ENCODE measurements around the gene CIBAR2.

Gene CIBAR2

DNA sequence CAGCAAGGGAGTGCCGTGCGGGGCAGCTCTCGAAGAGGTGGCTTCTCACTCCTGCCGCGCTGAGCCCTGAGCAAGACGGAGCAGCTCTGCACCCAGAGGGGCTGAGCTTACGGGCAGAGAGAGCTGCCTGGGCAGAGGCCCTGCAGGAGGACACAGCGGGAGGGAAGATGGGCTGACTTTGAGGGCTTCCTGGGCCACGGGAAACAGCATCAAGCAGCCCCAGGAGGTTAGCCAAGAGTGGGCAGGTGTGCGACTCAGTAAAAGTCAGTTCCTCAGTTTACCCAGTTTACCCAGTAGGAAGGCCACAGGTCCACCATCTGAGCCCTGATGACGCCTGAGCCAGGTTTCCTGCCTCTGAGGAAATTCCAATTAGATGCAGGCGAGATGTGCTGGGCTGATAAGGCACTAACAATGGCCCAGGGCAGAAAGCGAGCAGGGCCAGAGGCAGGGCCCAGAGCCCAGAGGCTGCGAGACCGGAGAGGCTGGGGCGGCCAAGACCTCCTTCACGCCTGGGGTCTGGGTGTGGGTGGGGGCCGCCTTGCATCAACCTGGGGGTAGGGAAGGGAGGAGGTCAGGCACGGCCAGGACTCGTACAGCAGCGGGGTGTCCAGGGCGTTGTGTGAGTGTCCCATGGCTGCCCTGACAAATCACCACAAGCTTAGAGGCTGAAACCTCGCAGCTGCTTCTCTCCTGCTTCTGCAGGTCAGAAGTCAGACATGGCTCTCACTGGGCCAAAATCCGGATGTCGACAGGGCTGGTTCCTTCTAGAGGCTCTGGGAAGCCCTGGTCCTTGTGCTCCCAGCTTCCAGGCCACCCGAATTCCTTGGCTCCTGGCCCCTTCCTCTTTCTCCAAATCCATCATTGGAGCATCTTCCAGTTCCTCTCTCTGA lies 32.0 kb upstream of the CIBAR2 start:
- no peak for DNase-seq

DNA sequence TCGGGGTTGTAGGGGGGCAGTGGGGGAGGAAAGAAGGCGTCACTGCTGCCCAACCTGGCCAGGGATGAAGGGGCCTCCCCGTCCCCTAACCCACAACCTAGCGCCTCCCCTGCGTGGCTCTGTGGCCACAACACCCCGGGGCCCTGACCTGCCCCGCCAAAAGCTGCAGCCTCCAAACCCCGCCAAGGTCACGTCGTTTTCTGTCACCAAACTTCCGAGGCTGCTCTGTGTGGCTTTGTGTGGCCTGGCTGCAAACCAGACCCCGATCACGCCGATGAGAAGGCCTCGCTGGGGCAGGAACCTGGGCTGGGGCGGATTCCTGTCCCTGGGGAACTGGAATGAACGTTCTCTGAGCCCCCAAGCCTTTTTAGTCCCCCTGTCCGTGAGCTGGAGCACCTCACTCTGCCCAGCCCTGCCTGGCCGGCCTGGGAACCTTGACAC lies 30.5 kb upstream of the CIBAR2 start:
- no peak for DNase-seq

DNA sequence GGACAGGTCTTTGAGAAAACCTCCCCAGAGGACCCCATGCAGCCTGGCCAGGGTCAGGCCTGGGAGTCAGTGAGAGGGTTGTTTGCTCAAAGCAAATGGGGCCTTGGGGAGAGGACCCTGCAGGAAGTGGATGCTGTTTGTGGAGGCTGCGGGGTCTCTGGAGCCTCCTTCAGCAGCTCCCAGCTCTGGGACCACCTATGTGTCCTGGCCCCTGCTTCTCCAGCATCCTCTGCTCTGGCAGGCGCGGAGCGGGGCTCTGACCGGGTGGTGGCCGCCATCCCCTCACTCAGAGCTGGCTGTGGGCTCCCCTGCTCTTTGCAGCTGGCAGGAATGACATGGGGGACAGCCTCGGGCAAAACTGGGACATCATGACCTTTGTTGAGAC lies 29.8 kb upstream of the CIBAR2 start:
- DNase-seq = no peak

DNA sequence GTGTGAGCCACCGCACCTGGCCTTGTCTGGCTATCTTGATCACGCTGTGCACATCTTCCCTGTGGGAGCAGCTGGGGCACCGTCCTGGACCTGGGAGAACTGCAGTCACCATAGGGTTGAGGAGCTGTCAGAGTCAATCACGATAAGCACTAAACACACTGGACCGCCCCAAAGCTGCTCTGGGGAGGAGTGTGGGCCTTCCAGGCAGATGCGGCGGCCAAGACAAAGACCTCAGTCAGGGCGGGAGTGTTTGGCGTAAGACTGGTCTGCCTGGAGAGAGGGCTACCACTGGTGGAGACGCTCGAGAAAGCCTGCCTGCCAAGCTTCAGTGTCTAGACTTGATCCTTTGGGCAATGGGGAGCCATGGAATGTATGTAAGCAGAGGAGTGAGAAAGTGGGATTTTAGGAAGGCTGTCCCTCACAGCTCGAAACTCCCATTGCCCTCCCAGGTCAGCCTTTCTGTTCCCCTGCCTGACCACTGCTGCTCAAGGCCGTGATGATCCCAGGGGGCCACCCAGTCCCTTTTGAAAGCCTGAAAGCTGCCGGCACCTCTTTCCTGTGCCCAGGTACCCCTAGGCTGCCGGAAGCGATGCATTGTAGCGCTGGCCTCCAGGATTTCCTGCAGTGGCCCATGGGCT lies 29.3 kb upstream of the CIBAR2 start:
- no peak for DNase-seq

DNA sequence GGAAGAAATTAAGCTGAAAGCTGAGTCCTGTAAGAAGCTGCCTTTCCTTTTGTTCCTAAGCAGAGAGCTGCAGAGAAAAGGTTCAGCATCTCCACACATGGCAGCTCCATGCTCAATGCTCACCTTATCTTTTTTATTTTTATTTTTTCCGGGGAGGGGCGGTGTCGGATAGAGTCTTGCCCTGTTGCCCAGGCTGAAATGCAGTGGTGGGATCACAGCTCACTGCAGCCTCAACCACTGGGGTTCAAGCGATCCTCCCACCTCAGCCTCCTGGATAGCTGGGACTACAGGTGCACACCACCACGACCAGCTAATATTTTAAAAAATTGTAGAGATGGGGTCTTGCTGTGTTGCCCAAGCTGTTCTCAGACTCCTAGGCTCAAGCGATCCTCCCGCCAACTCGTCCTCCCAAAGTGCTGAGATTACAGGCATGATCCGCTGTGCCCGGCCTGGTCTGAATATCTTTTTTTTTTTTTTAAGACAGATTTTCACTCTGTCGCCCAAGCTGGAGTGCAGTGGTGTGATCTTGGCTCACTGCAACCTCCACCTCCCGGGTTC lies 28.3 kb upstream of the CIBAR2 start:
- DNase-seq = no peak

DNA sequence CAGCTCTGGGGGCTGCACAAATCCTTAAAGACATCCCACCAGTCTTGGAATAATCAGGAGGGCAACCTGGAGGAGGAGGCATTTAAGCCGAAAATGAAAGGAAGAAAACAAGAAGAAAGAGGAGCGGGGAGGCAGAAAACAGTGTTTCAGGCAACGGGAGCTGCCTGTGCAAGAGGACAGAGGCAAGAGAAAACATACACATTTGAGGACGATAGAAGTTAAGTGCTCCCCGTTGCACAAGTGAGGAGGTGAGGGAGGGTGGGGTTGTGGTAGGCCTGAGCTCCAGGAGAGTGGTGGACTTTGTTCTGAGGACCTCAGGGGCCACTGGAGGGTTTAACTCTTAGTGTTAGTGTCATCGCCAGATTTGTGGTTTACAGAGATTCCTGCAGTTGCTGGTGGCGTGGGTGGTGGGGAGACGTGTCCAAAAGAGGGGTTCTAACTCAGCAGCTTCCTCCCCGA lies 27.6 kb upstream of the CIBAR2 start:
- DNase-seq = no peak

DNA sequence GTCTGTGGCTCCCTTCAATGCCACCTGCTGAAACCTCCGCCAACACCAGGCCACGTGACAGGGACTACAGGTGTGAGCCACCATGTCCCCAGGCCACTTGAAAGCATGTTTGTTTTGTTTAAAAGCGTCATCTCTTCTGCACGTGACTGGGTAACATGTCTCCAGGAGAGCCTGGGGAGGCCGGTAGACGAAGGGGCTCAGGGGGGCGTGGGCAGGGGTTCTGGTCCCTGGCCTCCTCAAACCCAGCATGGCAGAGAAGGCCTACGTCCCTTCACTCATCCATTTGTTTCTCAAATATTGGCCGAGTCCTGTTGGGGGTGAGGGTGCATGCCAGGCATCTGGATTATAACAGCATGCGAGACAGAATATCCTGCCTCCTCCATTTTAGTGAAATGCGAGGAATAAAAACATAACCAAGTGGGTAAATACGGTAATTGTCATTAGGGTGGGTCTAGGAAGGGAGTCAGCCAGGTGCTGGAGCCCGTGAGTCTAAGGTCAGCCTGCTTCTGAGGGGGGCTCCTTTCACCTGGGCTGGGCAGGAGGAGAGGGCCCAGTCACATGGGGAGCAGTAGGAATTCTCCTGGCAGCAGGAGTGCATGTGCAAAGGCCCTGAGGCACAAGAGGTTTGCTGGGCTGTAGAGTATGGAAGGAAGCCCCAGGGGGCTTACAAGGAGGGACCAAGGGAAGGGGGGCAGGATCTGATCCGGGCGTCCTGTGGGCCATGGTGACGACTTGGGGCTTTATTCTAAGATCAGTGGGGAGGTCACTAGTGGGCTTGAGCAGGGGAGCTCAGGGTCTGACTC lies 26.8 kb upstream of the CIBAR2 start:
- DNase-seq = no peak

DNA sequence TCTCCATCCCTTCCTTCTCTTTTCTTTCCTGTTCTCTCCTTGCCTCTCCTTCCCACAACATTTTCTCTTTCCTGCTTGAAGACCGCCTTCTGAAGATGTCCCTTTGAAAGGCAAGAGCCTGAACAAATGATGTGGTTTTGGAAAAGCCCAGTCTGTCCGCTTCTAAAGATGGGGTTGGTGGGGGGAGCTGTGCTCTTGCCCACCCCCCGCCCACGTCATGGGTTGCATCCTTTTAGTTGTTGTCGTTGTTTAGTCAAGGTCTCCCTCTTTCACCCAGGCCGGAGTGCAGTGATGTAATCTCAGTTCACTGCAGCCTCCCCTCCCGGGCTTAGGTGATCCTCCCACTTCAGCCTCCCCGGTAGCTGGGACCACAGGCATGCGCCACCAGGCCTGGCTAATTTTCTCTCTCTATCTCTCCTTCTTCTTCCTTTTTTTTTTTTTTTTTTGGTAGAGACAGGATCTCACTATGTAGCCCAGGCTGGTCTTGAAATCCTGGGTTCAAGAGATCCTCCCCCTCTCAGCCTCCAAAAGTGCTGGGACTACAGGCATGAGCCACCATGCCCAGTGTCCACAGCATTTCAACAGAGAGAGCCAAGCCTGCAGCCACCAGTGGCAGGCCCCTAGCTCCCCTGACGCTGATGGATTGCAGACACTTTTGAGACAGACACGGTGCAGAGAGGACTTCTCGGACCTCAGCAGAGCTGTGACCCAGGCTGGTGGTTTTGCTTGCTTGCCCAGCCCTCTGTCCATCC lies 26.0 kb upstream of the CIBAR2 start:
- no peak for DNase-seq

DNA sequence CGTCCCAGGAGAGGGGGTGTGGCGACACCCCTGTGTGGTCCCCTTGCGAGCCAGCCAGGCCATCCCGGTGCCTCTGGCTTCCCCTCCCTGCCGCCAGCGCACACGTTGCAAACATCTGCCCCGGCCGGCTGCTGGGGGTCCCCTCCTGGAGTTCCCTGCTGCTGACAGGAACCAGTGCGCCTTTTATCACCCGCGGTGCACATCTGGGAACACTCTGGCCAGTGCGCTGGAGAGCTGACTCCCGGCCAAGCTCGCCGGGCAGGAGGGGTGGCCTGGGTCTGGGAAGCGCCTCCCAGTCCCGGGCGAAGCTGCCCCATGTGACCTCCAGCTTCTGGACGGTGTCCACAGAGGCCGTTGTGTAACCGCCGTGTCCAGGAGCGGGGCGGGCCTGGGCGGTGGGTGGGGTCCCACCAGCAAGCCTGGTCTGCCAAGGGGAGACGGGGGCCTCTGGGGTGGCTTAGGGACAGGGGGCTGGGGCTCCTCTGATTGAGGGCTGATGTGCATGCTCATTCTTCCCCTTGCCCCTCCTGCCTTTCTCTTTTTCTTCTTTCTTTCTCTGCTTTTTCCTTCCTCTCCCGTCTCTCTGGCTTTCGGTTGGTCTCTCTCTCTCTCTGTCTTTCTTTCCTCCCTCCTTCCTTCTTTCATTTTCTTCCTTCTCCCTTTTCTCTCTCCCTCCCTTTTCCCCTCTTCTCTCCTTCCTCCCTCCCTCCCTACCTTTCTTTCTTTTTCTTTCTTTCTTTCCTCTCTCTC lies 25.2 kb upstream of the CIBAR2 start:
- no peak for DNase-seq

DNA sequence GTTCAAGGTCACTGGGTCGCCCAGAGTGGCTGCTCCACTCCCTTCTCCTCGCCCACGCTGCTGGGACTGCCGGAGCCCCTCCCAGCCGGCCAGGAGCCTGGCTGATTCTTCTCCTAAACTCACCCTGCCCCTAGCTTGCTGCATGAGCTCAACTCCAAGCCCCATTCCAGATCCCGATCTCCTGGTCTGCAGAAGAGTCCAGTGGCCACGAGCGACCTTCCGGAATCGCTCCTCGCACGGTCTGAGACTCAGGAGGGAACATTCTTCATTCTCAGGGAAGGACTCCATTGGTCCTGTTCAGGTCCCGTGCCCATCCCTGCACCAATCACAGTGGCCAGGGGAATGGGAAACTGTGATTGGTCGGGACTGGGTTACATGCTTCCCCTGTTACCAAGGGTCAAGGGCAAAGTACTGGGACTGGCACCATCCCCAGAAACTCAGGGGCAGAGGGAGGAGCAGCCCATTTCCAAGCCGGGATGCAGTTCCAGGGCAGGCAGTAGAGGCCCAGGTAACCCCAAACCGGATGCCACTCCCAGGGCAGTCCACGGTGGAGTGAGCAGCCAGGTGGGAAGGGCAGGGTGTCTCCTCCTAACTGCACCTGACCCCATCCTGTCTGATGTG lies 24.5 kb upstream of the CIBAR2 start:
- DNase-seq = no peak

DNA sequence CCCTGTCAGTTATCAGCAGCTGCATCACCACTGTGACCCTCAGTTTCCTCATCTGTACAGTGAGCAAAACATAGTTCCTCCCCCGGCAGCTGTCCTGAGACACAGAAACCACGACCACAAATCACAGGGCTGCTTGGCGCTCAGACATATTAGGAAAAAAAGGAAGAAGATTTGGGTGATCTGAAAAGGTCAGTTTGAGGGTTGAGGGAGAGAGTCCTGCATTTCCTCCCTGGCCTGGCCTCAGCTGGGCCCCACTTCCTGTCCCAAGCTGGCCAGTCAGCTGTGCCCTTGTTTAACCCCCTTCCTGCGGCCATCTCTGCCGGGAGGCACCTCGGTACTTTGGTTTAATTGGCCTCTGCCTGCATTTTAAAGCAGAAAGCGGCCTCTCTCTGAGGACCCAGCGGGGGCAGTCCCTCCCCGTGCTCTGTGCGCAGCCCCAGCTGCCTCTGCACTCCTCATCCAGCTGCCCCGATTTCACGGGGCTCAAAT lies 24.0 kb upstream of the CIBAR2 start:
- no peak for DNase-seq

DNA sequence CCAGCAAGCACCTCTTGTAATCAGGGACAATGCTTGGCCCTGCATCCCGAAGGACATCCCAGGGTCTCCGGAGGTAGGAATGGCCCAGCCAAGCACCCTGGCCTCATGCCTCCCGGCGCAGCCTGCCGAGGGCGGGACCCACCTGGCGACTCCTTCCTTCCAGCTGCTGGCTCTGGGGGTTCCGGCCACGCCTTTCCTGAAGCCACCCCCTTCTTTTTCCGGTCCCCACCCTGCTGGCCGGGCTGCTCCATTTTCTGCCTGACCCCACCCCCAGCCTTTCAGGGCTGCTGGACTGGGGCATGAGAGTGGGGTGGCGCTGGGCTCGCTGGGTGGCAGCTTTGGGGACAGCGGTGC lies 22.5 kb upstream of the CIBAR2 start:
- DNase-seq = no peak

DNA sequence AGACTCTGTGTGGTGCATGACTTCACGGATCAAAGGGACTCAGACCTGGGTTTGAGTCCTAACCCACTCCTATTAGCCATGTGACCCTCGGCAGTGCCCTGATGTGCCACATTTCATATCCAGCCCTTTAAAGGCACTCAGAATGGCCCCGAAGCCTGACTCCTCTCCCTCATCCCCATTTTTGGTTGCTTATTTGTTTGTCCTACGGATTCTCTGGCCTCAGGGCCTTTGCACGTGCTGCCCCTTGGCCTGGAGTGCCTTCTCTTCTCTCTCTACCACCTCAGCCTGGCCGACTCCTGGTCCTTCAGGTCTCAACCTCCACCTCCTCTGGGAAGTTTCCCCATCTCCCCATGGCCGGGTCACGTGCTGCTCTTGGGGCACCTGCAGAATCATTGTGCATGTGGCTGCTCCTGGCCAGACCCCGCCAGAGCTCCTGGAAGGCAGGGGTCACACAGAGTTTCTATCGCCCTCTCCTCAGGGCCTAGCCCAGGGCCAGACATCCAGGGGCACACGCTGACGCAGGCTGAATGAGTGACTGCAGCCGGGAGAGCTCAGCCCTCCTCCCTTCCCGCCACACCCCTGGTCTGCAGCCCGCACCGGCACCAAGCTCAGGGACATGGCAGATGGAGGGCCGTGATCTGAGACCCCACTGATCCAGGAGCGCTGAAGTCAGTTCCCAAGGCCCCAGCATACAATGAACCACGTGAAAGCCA lies 22.0 kb upstream of the CIBAR2 start:
- DNase-seq = no peak

DNA sequence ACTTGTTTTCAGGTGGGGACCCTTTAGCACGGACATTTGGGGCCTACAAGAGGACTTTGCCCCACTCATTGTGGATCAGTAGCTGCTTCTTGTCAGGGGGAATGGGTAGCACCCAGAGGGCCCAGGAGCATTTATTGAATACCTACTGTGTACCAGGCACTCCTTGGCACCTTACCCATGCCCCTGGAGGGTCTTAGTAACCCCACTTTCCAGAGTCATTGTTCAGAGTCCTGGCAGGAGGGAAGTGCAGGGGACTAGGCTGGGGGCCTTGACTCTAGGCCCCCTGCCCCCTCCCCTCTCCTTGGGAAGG lies 21.0 kb upstream of the CIBAR2 start:
- DNase-seq = no peak

DNA sequence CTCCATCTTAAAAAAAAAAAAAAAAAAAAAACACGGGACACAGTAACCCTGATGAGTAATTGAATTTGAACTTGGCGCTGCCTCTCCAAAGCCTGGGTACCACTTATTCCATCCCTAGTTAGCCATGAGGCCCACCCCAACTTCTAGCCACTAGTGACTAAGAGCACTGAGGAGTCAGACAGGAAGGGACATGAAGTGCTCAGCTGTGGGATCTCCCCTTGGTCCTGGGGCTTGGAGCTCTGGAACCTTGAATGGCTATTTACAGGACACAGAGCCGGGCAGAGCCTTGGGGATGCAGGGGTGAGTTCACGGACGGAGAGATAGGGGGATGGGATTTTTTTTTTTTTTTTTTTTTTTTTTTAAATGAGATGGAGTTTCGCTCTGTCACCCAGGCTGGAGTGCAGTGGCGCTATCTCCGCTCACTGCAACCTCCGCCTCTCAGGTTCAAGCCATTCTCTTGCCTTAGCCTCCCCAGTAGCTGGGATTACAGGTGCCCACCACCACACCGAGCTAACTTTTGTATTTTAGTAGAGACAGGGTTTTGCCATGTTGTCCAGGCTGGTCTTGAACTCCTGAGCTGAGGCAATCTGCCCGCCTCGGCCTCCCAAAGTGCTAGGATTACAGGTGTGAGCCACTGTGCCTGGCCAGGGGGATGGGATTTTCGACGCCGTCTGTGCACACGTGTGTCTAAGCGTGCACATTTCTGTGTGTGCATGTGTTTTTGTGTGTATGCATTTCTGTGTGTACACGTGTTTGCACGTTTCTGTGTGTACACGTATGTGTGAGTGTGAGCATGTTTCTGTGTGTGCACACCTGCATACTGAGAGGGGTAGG lies 20.4 kb upstream of the CIBAR2 start:
- DNase-seq = no peak

DNA sequence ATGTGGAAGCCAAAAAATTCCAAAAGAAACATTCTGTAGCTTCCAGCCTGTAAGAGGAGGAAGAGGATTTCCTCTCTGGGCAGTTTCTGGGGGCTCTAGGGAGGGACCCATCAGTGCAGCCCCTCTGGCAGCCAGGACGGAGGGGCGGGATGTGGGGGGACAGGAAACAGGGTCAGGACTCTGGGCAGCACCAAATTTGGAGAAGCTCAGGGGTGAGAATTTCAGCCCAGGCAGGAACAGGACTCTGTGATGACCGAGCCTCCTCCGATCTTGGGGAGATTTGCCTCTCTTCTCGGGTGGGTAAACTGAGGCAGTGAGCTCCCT lies 18.4 kb upstream of the CIBAR2 start:
- no peak for DNase-seq

DNA sequence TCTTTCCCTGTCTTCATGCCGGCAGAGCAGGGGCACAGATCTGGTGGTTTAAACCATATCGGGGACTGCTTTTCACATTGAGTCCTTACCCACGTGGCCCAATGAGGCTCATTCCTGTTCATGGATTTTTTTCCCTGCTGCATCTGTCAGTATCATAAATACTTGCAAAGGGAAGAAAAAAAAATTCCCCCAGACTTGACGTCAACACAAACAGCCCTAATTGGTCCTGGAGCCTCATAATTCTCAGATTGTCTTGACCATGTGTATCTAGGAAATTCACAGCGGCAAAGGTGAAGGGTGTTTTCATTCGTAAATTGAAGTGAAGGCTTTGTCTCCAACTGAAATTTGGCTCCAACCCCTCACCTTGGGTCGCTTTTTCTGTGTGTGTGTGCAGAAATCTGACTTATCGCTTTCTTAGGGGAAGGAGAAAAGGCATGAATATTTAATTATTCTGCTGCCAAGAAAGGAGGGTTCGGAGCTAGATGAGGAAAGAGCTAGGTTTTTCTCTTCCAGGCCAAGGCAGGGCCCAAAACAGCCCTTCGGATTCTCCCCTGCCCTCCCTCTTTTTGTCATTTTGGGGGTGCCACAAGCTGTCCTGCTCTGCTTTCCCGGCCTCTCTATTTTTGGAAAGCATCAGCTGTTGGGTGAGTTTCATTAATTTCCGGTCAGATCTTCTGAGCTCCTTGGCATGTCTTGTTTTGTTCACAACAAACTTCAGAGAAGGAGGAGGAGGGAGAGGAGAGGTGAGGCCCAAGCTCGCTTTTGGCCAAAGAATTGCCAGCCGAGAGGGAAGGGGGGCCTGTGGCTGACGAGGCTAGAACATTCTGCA lies 17.8 kb upstream of the CIBAR2 start:
- no peak for DNase-seq

DNA sequence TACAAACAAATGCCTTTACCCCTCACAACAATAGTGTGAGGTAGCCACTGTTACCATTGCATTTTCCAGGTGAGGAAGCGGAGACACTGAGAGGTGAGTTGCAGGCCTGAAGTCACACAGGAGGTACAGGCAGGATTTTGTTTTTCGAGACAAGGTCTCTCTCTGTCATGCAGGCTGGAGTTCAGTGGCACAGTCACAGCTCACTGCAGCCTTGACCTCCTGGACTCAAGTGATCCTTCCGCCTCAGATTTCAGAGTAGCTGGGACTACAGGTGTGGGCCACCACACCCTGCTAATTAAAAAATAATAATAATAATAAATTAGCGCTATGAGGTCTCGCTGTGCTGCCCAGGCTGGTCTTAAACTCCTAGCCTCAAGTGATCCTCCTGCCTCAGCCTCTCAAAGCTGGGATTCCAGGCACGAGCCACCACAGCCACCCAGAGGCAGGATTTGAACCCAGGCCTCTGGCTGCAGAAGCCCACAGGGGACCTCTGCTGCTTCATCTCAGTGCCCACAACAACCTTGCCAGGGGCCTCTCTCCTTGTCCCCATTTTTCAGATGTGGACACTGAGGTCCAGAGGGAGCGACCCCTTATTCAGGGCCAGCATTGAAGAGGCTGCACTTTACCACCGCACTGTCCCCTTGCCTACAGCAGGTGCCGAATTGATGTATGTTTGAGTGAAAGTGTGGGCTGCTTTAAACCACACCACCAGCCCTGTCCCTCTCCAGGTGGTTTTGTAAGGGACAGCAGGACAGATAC lies 16.0 kb upstream of the CIBAR2 start:
- no peak for DNase-seq

Measured in T-helper 2 cell (primary cell).